ENCODE data around the gene CCDC18. TPM values are rescaled to one million over a fixed set of nuclear protein-coding genes. Genes with fewer than 3 reads are reported as not detected.

Gene CCDC18
- total RNA-seq: 3.4 and 4.1 TPM in 2 replicates

- no peaks in the 10 kb centered on the region for H3K27me3 ChIP-seq (ENCODE audit: control insufficient read depth, insufficient read depth, low read length)
- FAIRE-seq (no peak), DNase-seq (ENCODE audit: low read depth) (peak; percentile 37)
- TF ChIP-seq CTCF (IDR thresholded peaks at IDR 0.05; ENCODE audit: insufficient read depth, low read length, severe bottlenecking): no peak
- peak within 1 kb of the TSS; percentile 54 for H3K4me3 ChIP-seq (ENCODE audit: low read depth, low read length)
- peaks cover 1% of the 10 kb centered on the region for H3K36me3 ChIP-seq (ENCODE audit: control insufficient read depth, insufficient read depth, low read length)
These were observed at the start of gene CCDC18 for GRCh38 chr1:93180723-93181613. CCDC18 (plus strand) TSS chr1:93180724; CDS start chr1:93183362, 2,638 bp downstream.

- peaks cover 4% of the 10 kb centered on the region for H3K36me3 ChIP-seq (ENCODE audit: control insufficient read depth, insufficient read depth, low read length)
- FAIRE-seq (no peak), DNase-seq (ENCODE audit: low read depth) (no peak)
These were observed 47.9 kb upstream of the CCDC18 start for GRCh38 chr1:93132638-93133037.

GRCh38 chr1:93136445-93136844 lies 44.1 kb upstream of the CCDC18 start:
- no peak for TF ChIP-seq CTCF (IDR thresholded peaks at IDR 0.05; ENCODE audit: insufficient read depth, low read length, severe bottlenecking)
- DNase-seq (ENCODE audit: low read depth) (no peak), FAIRE-seq (no peak)
- H3K36me3 ChIP-seq (ENCODE audit: control insufficient read depth, insufficient read depth, low read length): peaks cover 5% of the 10 kb centered on the region
- H3K27me3 ChIP-seq (ENCODE audit: control insufficient read depth, insufficient read depth, low read length): no peaks in the 10 kb centered on the region
- no peak overlapping the region for H3K4me3 ChIP-seq (ENCODE audit: low read depth, low read length)

More at GRCh38 chr1:93132638-93133037, 47.9 kb upstream of the CCDC18 start:
- H3K27me3 ChIP-seq (ENCODE audit: control insufficient read depth, insufficient read depth, low read length): no peaks in the 10 kb centered on the region
- no peak for TF ChIP-seq CTCF (IDR thresholded peaks at IDR 0.05; ENCODE audit: insufficient read depth, low read length, severe bottlenecking)
- no peak overlapping the region for H3K4me3 ChIP-seq (ENCODE audit: low read depth, low read length)

- no peak for FAIRE-seq
- H3K36me3 ChIP-seq (ENCODE audit: control insufficient read depth, insufficient read depth, low read length): peaks cover 5% of the 10 kb centered on the region
- TF ChIP-seq CTCF (IDR thresholded peaks at IDR 0.05; ENCODE audit: insufficient read depth, low read length, severe bottlenecking): no peak
These were observed 42.8 kb upstream of the CCDC18 start for GRCh38 chr1:93137604-93138292.

GRCh38 chr1:93140106-93140505 lies 40.4 kb upstream of the CCDC18 start:
- Histone ChIP-seq H3K27me3 (ENCODE audit: control insufficient read depth, insufficient read depth, low read length) (no peaks in the 10 kb centered on the region), H3K4me3 (ENCODE audit: low read depth, low read length) (no peak overlapping the region), H3K36me3 (ENCODE audit: control insufficient read depth, insufficient read depth, low read length) (peaks cover 2% of the 10 kb centered on the region)
- no peak for DNase-seq (ENCODE audit: low read depth)
- FAIRE-seq: no peak
- no peak for TF ChIP-seq CTCF (IDR thresholded peaks at IDR 0.05; ENCODE audit: insufficient read depth, low read length, severe bottlenecking)

More at GRCh38 chr1:93137604-93138292, 42.8 kb upstream of the CCDC18 start:
- H3K27me3 ChIP-seq (ENCODE audit: control insufficient read depth, insufficient read depth, low read length): no peaks in the 10 kb centered on the region
- no peak for DNase-seq (ENCODE audit: low read depth)
- no peak overlapping the region for H3K4me3 ChIP-seq (ENCODE audit: low read depth, low read length)
